VCaP (cell line): ENCODE results near the gene MPO.

ENCODE experiments used
- H3K27ac ChIP-seq: fragments of 450-650 bp; 2 replicates; pipeline ENCODE4 v1.5.1; 2017
- TF ChIP-seq, protein P1 (sequence below): fragments of 450-650 bp; conservative IDR thresholded peaks from 2 replicates; pipeline ENCODE4 v1.5.1; 2017; ENCODE audit warnings: mild to moderate bottlenecking, moderate library complexity

MPO gene

DNA sequence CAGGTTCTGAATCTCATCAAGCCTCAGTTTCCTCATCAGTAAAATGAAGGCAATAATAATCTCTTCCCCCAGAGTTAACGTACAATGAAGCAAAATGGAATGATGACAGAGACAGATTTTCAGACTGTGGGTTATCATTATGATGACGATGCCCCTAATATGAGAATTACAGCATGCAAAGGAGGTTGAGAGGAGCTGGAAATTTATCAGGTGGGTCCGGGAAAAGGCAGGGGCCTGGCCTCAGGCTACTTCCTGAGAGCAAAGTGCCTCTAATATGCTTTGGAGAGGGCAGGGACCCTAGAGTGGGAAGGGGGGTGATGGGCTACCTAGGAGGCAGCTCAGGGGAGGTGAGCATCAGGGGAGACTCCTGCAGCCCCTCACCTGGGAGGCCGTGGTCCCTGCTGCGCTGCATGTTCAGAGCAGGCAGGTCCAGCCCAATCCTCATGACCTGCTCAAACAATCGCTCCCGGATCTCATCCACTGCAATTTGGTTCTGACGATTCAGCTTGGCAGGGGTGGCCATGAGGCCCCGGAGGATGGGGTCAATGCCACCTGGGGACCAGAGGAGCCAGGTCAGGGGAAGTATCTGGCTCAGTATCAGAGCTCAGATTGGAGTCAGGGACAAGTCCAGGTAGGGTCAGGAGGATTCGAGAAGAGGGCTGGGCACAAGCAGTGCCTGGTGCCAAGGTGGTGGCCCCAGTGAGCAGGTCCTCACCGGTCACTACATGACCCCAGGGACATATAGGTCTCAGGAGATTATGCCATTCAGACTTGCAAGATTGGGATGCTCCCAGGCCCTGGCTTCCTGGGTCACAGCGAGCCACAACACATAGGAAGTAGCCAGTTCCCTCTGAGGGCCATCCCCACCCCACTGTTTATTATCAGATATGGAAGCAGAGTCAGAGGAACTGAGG, 8.1 kb downstream of the MPO start:
- H3K27ac ChIP-seq: no peak overlapping the region
- TF ChIP-seq, protein P1, sequence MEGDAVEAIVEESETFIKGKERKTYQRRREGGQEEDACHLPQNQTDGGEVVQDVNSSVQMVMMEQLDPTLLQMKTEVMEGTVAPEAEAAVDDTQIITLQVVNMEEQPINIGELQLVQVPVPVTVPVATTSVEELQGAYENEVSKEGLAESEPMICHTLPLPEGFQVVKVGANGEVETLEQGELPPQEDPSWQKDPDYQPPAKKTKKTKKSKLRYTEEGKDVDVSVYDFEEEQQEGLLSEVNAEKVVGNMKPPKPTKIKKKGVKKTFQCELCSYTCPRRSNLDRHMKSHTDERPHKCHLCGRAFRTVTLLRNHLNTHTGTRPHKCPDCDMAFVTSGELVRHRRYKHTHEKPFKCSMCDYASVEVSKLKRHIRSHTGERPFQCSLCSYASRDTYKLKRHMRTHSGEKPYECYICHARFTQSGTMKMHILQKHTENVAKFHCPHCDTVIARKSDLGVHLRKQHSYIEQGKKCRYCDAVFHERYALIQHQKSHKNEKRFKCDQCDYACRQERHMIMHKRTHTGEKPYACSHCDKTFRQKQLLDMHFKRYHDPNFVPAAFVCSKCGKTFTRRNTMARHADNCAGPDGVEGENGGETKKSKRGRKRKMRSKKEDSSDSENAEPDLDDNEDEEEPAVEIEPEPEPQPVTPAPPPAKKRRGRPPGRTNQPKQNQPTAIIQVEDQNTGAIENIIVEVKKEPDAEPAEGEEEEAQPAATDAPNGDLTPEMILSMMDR: no peak

- TF ChIP-seq, protein P1: no peak
- no peak overlapping the region for H3K27ac ChIP-seq
Measured at GRCh38 chr17:58271216-58271931, 9.4 kb downstream of the MPO start.

DNA sequence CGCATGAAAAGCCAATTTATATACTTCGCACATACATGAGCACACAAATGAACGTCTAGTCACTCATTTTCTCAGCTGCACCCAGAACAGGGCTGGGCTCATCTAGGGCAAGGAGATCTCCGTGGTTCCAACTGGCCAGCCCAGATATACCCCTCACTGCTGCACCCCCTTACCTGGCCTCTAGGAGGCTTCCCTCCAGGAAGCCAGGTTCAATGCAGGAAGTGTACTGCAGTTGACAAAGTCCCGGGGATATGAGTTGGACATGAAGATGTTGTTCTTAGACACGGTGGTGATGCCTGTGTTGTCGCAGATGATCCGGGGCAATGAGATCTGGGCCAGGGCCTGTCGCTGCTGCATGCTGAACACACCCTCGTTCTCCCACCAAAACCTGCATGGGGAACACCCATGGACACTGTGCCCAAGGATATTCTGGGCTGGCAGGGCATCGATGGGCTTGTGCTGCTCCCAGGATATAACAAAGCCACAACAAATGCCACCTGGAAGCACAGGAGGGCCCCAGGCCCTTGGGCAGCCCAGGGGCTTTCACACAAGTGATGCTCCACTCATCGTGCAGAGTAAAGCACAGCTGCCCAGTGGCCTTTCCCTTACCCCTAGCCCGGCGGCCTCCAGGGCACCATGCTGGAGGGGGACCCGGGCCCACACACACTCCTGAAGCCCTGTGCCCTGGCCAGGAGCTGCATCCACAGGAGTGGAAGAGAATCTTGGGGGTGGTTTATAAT, 10.1 kb downstream of the MPO start:
- TF ChIP-seq, protein P1: peak; percentile 15; the same call in 1 of the 2 replicates
- no peak overlapping the region for H3K27ac ChIP-seq

DNA sequence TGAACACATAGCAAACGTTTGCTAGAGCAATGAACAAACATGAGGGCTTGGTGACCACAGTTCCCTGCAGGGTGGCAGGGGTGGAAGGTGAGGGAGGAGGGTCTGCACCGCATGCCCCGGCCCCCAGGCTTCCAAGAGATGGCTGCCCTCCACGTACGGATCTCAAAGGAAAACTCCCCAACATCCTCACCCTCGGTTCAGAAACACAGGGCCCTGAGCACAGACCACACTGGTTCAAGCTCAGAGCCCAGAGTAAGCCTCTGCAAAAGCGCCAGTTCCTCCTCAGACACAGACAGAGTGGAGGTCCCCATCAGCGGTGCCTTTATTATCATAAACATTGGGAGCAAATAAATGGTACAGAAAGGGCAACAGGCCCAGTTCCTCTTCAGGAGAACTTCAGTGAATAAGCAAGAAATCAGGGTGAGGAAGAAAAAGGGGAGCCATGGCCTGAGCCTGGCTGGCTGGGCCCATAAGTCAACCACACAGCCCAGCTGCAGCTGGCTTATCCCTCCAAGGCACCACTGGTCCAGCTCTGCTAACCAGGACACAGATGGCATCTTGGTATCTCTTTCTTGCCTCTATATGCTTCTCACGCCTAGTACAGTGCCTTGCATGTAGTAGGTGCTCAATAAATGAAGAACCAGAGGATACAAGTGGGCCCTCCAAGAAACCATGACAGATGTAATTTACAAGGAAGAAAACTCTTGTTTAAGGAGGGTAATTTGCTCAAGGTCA, 11.0 kb downstream of the MPO start:
- TF ChIP-seq, protein P1: no peak
- no peak overlapping the region for H3K27ac ChIP-seq

DNA sequence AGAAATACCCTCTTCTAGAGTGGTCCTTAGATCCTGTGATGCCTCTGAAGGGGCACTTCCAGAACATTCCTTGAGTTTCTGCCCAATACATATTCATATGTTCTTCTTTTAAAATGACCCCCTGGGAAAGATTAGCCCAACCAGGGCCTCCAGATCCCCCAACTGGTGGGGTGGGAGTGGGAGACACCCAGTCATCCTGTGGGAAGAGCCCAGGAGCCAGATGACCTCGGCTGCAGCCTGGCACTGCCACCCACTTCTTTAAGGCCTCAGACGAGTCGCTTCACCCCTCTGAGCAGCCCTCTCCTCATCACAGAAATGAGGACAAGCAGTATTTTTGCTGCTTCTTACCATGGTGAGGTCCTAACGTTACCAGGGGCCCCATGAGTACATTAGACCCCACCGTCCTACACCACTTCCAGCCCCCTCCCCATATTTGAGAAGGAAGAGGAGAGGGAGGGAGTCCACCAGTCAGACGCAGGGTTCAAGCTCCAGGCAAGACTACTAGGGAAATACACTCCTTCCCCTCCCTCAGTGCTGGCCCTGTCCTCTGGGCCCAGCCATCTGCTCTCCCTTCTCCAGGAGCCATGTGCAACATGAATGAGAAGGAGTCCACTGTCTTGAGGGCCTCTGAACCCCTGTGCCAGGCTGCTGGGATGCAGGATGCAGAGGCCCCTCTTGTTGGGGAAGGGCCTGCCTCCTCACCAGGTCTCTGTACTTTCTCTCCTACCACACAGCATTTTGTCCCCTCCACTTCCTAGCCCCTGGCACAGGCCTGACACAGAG, 11.8 kb downstream of the MPO start:
- no peak overlapping the region for H3K27ac ChIP-seq
- TF ChIP-seq, protein P1: no peak

- TF ChIP-seq, protein P1: no peak
Measured at GRCh38 chr17:58268326-58268725, 12.4 kb downstream of the MPO start.

More at GRCh38 chr17:58268326-58268725, 12.4 kb downstream of the MPO start:
- H3K27ac ChIP-seq: no peak overlapping the region
